Measurements from ENCODE around the gene SYT4.
"Not testable (repeated sequence)": the region's sequence is repeated elsewhere in the genome, so short reads cannot be mapped to it uniquely, and the experiment has no call there.

Gene SYT4

DNA sequence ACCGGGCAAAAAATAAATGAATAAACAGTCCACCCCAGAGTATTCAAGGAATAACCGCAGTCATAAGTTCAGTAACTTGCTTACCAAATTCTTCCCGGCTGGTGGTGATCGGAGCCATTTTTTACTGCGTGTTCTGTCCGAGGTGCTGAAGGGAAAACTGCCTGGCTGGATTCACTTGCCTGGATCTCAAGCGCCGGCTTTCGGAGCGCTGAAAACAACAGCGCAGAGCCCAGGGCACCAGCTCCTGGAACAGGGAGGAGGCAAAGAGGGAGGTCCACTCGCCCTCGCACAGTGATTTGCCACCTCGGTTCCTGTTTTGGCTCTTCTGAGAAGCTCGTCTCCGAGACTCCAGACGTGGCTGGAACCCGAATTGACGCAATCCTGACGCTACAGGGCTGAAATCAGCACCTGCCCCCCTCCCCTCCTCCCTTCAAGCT lies at the start of gene SYT4:
Gene SYT4 (minus strand): TSS at position 327 of the 437 bp plus-strand sequence. CDS start 209 bp downstream, at position 118.
- DNase-seq, result peak; percentile 49 to 93 (median 74)
- intact Hi-C loops (cut with DNase I), result loop anchor here (10.0 kb wide), 1 partner anchor 1162 kb away; no protein-coding TSS in a partner anchor

DNA sequence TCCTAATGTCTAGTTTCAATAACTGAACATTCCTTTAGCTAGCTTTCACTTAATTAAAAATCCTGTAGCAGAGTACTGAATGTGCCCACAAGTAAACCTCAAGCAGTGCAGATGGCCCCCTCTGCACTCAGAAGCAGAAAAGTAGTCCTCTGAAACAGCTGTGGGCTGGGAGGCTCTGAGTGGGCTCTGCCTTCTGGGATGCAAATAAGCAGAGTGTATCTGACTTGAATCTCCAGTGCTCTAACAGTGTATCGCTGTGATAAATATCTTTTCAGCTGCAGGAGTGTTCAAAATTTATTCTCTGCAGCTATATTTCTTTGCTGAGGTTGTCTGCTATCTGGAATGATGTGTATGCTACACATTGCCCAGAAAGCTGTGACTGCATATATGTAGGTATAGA lies 44.8 kb upstream of the SYT4 start:
- intact Hi-C loops (cut with DNase I), result no loop called here
- no peak for DNase-seq

- intact Hi-C loops (cut with DNase I), result no loop called here
- no peak for DNase-seq
Measured at GRCh38 chr18:43314941-43315340, 37.7 kb upstream of the SYT4 start.

DNA sequence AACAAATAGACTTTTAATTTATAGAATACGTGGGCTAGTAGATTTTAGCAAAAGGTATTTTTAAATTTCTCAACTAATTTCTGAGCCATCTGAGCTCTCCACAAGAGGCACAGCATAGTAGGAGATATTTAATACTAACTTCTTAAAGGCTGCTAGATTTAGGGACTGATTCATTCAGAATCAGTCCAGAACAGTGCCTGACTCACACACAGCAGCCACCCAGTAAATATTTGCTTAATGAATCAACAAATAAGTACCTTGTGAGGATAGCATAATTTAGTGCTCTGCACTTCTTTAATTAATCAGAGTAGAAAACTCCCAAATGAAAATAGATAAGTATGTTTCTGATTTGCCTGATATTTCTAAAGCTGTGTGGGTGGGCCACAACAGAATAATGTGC lies 35.6 kb upstream of the SYT4 start:
- no peak for DNase-seq
- intact Hi-C loops (cut with DNase I), result no loop called here

DNA sequence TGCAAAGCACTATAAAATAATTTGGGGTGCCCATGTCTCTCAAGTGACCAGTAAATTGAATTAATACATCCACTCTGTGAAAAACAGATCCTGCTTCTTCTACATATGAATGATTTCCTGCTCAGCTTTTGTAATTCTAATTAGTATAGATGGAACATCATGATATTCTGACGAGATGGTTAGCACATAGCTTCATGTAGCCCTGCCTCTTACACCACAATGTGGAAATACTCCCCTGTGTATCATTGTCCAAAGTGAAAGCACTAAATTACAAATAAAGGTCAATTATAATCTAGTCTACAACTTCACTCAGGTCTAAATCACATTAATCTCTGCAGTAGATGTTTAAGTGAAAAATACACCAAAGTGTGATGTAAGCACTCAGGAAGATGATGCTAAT lies 32.9 kb upstream of the SYT4 start:
- intact Hi-C loops (cut with DNase I), result no loop called here
- DNase-seq, result no peak

DNA sequence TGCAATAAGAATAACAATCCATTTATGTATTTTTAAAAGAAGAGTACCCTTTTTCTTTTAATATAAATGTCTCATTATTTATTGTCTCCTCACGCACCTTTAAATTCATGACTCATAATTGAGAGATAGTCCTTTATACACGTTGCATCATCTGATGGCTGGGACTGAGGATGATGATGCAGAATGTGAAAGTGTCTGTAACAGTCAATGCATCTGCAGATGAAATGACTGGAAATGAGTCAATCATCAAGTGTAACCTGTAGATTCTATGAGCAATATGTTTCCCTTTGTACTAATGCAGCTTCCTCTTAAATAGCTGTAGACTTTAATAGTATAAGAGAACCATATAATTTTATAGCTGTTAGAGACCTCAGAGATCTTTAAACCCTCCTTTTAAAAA lies 26.1 kb upstream of the SYT4 start:
- intact Hi-C loops (cut with DNase I), result no loop called here
- DNase-seq, result no peak

DNA sequence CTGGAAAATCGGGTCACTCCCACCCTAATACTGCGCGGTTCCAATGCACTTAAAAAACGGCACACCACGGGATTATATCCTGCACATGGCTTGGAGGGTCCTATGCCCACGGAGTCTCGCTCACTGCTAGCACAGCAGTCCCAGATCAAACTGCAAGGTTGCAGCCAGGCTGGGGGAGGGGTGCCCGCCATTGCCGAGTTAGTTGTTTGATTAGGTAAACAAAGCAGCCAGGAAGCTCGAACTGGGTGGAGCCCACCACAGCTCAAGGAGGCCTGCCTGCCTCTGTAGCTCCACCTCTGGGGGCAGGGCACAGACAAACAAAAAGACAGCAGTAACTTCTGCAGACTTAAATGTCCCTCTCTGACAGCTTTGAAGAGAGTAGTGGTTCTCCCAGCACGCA lies 8.9 kb upstream of the SYT4 start:
- DNase-seq; intact Hi-C loops (cut with DNase I): not testable (repeated sequence)

GRCh38 chr18:43283299-43283698 lies 6.0 kb upstream of the SYT4 start:
- intact Hi-C loops (cut with DNase I), result no loop called here
- no peak for DNase-seq

DNA sequence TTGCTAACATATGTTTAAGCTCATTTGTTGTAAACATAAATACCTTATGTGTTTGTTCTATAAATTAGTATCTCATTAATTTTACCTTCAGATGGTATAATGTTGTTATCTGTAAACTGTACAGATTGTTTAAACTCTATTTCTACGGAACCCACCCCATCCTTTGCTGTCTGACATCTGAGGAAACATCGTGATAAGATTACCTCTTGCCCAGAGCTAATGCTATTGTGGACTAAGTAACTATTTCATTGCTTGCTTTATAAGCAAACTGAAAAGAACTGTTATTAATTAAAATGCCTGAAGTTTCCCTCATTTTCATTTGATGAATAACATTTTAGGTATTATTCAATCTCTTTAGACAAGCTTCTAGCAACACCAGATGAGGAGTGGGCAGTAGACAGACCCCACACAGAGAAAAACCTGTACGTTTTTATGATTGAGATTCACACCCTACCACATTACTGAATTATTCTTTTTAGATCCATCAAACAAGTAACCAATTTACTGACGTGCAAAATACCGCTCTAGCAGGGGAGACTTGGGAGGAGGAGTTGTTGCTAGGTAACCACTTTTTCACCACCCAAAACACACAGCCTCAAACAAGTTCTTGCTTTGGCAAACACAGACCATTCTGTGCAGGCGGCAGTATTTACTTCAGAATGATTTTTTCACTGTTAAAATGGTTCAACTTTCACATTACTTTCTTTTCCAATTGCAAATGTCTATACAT lies 1.9 kb upstream of the SYT4 start:
- intact Hi-C loops (cut with DNase I), result loop anchor here (10.0 kb wide), 1 partner anchor 1164 kb away; no protein-coding TSS in a partner anchor

GRCh38 chr18:43278355-43278754 lies 1.1 kb upstream of the SYT4 start:
- DNase-seq, result peak in 1 of 42 donors; percentile 1
- intact Hi-C loops (cut with DNase I), result loop anchor here (10.0 kb wide), 1 partner anchor 1164 kb away; no protein-coding TSS in a partner anchor

More for the DNA sequence above, 1.9 kb upstream of the SYT4 start:
- peak in 26 of 42 donors; percentile 11 to 85 (median 46) for DNase-seq

GRCh38 chr18:43276491-43276890 lies 799 bp downstream of the SYT4 start:
- DNase-seq, result no peak
- intact Hi-C loops (cut with DNase I), result loop anchor here (10.0 kb wide), 1 partner anchor 1162 kb away; no protein-coding TSS in a partner anchor

DNA sequence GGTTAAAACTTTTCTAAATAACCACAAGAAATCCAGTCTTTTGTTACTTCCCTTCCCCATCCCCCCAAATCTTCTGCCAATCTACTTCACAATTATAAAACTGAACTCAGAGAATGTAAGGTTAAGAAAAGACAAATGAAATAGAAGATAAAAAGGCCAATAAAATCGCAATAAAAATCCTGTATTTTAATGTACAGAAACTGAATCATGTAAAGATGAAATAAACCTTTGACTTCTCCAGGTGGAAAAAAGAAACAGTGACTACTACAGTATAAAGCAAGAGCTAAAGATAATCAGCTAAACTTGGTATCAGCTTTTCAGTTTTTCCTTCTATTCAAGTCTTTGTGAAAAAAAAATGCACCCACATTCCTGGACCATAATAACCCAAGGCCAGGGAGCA lies 1.7 kb downstream of the SYT4 start:
- DNase-seq, result no peak
- intact Hi-C loops (cut with DNase I), result loop anchor here (10.0 kb wide), 1 partner anchor 1161 kb away; no protein-coding TSS in a partner anchor

- no peak for DNase-seq
- intact Hi-C loops (cut with DNase I), result loop anchor here (10.0 kb wide), 1 partner anchor 1160 kb away; no protein-coding TSS in a partner anchor
Measured at GRCh38 chr18:43274526-43274925, 2.8 kb downstream of the SYT4 start.

DNA sequence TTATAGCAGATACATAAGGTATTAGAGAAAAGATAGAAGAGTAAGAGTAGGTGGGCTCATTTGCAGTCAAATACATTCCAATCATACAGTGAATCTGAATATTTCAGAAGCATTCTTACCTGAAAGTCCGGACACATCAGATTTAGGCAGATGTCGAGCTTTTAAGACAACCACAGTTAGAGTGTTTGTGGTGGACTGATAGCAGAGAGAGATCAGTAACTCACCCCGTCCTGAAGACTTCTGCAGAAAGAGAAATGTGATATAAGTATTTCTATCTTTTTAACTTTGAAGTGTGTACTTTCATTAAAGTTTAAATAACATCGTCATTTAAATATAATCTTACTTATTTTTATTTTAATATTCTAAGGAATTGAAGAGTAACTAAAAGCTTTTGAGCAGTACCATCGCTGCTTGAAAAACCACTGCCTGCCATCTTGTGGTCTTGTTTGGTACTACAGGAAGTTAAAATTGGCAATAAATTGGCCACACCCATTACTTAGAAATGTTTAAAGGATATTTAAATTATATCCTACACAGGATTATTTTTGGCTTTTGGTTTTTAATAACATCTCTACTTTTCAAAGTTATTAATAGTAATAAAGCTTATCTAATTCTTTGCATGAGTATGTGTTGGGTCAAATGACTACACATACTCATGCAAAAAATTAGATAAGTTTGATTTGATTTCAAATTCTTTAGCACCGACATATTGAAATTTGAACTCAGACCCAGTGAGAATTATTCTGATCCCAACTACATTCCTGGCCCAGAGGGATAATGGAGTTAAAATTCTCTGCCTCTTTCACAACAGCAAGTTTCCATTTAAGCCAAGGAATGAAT lies 5.5 kb downstream of the SYT4 start:
- intact Hi-C loops (cut with DNase I), result loop anchor here (10.0 kb wide), 1 partner anchor 1157 kb away; no protein-coding TSS in a partner anchor
- DNase-seq, result peak in 21 of 42 donors; percentile 5 to 76 (median 44)

DNA sequence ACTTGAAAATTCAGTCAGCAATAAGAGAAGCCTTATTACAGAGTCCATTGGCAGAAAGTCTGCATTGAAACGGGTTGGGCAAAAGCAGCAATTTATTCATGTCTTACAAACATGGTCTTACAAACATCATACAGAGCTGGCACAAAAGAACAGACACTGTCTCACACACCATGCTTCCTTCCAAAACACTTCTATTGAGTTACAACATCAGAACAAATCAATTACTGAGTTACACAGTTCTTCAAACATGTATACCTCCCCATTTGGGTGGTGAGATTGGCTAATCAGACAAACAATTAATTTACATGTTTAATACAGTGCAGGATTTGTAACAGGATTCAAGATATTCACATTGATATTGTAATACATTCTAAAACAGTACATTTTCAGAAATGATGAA lies 9.5 kb downstream of the SYT4 start:
- intact Hi-C loops (cut with DNase I), result loop anchor here (5.0 kb wide), 1 partner anchor 971 kb away; no protein-coding TSS in a partner anchor
- DNase-seq, result no peak

GRCh38 chr18:43265465-43265864 lies 11.8 kb downstream of the SYT4 start:
- intact Hi-C loops (cut with DNase I), result loop anchor here (5.0 kb wide), 1 partner anchor 968 kb away; no protein-coding TSS in a partner anchor
- no peak for DNase-seq

GRCh38 chr18:43248610-43249249 lies 28.6 kb downstream of the SYT4 start:
- intact Hi-C loops (cut with DNase I), result no loop called here
- no peak for DNase-seq

GRCh38 chr18:43247944-43248343 lies 29.3 kb downstream of the SYT4 start:
- no peak for DNase-seq
- intact Hi-C loops (cut with DNase I), result no loop called here

DNA sequence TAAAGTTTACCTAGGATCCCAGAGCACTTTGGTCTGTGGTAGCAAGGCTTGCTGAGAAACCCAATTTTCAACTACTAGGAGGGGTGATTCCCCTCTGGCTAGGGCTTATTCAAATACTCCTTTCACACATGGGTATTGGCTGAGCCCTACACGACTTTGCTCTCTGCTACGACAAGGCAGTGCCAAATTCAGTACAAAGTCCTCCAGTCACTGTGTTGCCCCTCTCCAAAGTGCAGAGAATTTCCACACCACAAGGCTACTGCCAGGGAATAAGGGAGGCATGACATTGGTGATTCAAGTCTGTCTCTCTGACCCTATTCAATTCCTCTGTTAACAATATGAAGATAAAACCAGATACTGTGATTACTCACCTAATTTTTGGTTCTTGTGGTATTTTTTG lies 38.9 kb downstream of the SYT4 start:
- intact Hi-C loops (cut with DNase I), result no loop called here
- no peak for DNase-seq
